Endodermal cell (in vitro differentiated cells): ENCODE measurements around the gene CLP1. TPM values are rescaled to one million over a fixed set of nuclear protein-coding genes. Genes with fewer than 3 reads are reported as not detected.

ENCODE experiments used
- DNase-seq: peaks from one replicate; pipeline ENCODE4 v3.0.0-alpha.2; 2017
- H3K27ac ChIP-seq: 2 replicates; pipeline ENCODE4 v1.5.1; 2013; ENCODE audit warnings: mild to moderate bottlenecking, low read depth, low read length, moderate library complexity
- H3K27me3 ChIP-seq: 2 replicates; pipeline ENCODE4 v1.6.1; 2013; ENCODE audit warnings: mild to moderate bottlenecking, low read length, moderate library complexity; ENCODE audit not compliant: insufficient read depth, control insufficient read depth, poor library complexity, severe bottlenecking
- H3K36me3 ChIP-seq: 2 replicates; pipeline ENCODE4 v1.7.0; 2013; ENCODE audit warnings: mild to moderate bottlenecking, low read length, moderate library complexity; ENCODE audit not compliant: control insufficient read depth, insufficient read depth
- H3K4me1 ChIP-seq: one replicate; pipeline ENCODE4 v1.7.0; 2013; ENCODE audit warnings: low read length; ENCODE audit not compliant: control insufficient read depth, insufficient read depth
- H3K4me3 ChIP-seq: 2 replicates; pipeline ENCODE4 v1.5.1; 2013; ENCODE audit warnings: mild to moderate bottlenecking, low read length, moderate library complexity
- H3K9ac ChIP-seq: 2 replicates; pipeline ENCODE4 v1.6.1; 2013; ENCODE audit warnings: mild to moderate bottlenecking, low read length, moderate library complexity; ENCODE audit not compliant: poor library complexity, severe bottlenecking; ENCODE audit errors: extremely low read depth
- H3K9me3 ChIP-seq: 2 replicates; pipeline ENCODE4 v1.6.1; 2013; ENCODE audit warnings: mild to moderate bottlenecking, low read length, moderate library complexity; ENCODE audit not compliant: control insufficient read depth
- H3K27ac Mint-ChIP-seq: 2 replicates; pipeline ENCODE4 v1.8.0; 2020; ENCODE audit warnings: mixed read lengths
- H3K27me3 Mint-ChIP-seq: 2 replicates; pipeline ENCODE4 v1.8.0; 2021; ENCODE audit warnings: mild to moderate bottlenecking, mixed read lengths; ENCODE audit not compliant: insufficient read depth
- H3K36me3 Mint-ChIP-seq: 2 replicates; pipeline ENCODE4 v1.8.0; 2020; ENCODE audit warnings: low read depth, mixed read lengths
- H3K4me1 Mint-ChIP-seq: 2 replicates; pipeline ENCODE4 v1.8.0; 2020; ENCODE audit warnings: mixed read lengths
- H3K4me3 Mint-ChIP-seq: 2 replicates; pipeline ENCODE4 v1.8.0; 2020; ENCODE audit warnings: mild to moderate bottlenecking, moderate library complexity, mixed read lengths
- H3K9me3 Mint-ChIP-seq: 2 replicates; pipeline ENCODE4 v1.8.0; 2020; ENCODE audit warnings: mild to moderate bottlenecking, mixed read lengths
- CTCF ChIP-seq: fragments of 200-600 bp; sonication (generic); conservative IDR thresholded peaks from 2 replicates; pipeline ENCODE4 v1.5.0; 2021; ENCODE audit warnings: antibody characterized with exemption, mild to moderate bottlenecking
- WGBS, 2 experiments: methylation state at CpG; one replicate each; pipeline versions ENCODE4 v1.1.5 to v1.1.7; 2013; ENCODE audit warnings: missing lambda C conversion rate in 2 of 2, mixed read lengths in 1 of 2; ENCODE audit not compliant: insufficient coverage in 1 of 2, insufficient read length in 1 of 2; 5-methylcytosine and 5-hydroxymethylcytosine counted together
- total RNA-seq, 2 donors: library from RNA; stranded (reverse); fragmentation: NEBNext Ultra II Directional in 1 of 2; extraction: Animal tissue kit (Norgen Biotek cat#: 25700) in 1 of 2; gene quantifications; 2 replicates in 1 of 2; 3 replicates in 1 of 2; pipeline ENCODE4 v1.2.1, GENCODE V29; 2021

Gene CLP1
- total RNA-seq, 2 donors from 2014 or later: 23.7 to 25.2 TPM

- no peaks in the 10 kb centered on the region for H3K9me3 ChIP-seq
- H3K4me1 Mint-ChIP-seq: peaks cover 28% of the 10 kb centered on the region
- no peaks in the 10 kb centered on the region for H3K9me3 Mint-ChIP-seq
- peak; percentile 97 for DNase-seq
- no peak for TF ChIP-seq CTCF
- H3K27ac ChIP-seq: peak overlapping the region; percentile 99
- peaks cover 28% of the 10 kb centered on the region for H3K36me3 ChIP-seq
- peak overlapping the region; percentile 100 for H3K4me3 Mint-ChIP-seq
- H3K4me1 ChIP-seq: peaks cover 2% of the 10 kb centered on the region
- H3K27ac Mint-ChIP-seq: peak overlapping the region; percentile 98
- H3K36me3 Mint-ChIP-seq: peaks cover 32% of the 10 kb centered on the region
- H3K9ac ChIP-seq: peak overlapping the region; percentile 99
- 0 to 1% methylated on average over 20 to 46 of the region's 47 CpGs for WGBS, 2 experiments
- H3K4me3 ChIP-seq: peak overlapping the region; percentile 91
- no peaks in the 10 kb centered on the region for H3K27me3 ChIP-seq
- H3K27me3 Mint-ChIP-seq: peaks cover 8% of the 10 kb centered on the region
Measured at GRCh38 chr11:57638005-57638781, 19.4 kb upstream of the CLP1 start.

- 0% methylated on average over 17 of the region's 19 CpGs; no CpG with 5 or more reads in 1 of the 2 experiments for WGBS, 2 experiments
Measured at GRCh38 chr11:57638811-57639320, 18.7 kb upstream of the CLP1 start.

More at GRCh38 chr11:57638811-57639320, 18.7 kb upstream of the CLP1 start:
- peak overlapping the region; percentile 99 for H3K27ac ChIP-seq
- Mint-ChIP-seq H3K4me1 (peaks cover 35% of the 10 kb centered on the region), H3K27ac (peak overlapping the region; percentile 98), H3K9me3 (no peaks in the 10 kb centered on the region), H3K36me3 (peaks cover 39% of the 10 kb centered on the region), H3K4me3 (peak overlapping the region; percentile 100), H3K27me3 (peaks cover 8% of the 10 kb centered on the region)
- H3K9me3 ChIP-seq: no peaks in the 10 kb centered on the region
- peak; percentile 77 for DNase-seq
- TF ChIP-seq CTCF: no peak
- no peaks in the 10 kb centered on the region for H3K27me3 ChIP-seq
- H3K9ac ChIP-seq: peak overlapping the region; percentile 99
- peaks cover 7% of the 10 kb centered on the region for H3K4me1 ChIP-seq
- peaks cover 34% of the 10 kb centered on the region for H3K36me3 ChIP-seq
- peak overlapping the region; percentile 91 for H3K4me3 ChIP-seq
